Measurements from ENCODE around the gene DACT3. TPM values are rescaled to one million over a fixed set of nuclear protein-coding genes. Genes with fewer than 3 reads are reported as not detected.

Gene DACT3
- total RNA-seq, 1 donor from 2014 or later, result 10.0 TPM

GRCh38 chr19:46692918-46693722 is 32.1 kb upstream of the DACT3 start:
- Histone ChIP-seq H3K27me3 (no peaks in the 10 kb centered on the region), H3K9me3 (no peaks in the 10 kb centered on the region), H3K27ac (no peak overlapping the region), H3K4me1 (peaks cover 4% of the 10 kb centered on the region), H3K4me3 (no peak overlapping the region), H3K36me3 (peaks cover 89% of the 10 kb centered on the region)
- ATAC-seq (no peak), DNase-seq (no peak)
- intact Hi-C loops (cut with DNase I), result no loop called here
- TF ChIP-seq, protein P1, sequence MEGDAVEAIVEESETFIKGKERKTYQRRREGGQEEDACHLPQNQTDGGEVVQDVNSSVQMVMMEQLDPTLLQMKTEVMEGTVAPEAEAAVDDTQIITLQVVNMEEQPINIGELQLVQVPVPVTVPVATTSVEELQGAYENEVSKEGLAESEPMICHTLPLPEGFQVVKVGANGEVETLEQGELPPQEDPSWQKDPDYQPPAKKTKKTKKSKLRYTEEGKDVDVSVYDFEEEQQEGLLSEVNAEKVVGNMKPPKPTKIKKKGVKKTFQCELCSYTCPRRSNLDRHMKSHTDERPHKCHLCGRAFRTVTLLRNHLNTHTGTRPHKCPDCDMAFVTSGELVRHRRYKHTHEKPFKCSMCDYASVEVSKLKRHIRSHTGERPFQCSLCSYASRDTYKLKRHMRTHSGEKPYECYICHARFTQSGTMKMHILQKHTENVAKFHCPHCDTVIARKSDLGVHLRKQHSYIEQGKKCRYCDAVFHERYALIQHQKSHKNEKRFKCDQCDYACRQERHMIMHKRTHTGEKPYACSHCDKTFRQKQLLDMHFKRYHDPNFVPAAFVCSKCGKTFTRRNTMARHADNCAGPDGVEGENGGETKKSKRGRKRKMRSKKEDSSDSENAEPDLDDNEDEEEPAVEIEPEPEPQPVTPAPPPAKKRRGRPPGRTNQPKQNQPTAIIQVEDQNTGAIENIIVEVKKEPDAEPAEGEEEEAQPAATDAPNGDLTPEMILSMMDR (IDR thresholded peaks at IDR 0.05), result no peak

GRCh38 chr19:46691948-46692347 is 31.0 kb upstream of the DACT3 start:
- TF ChIP-seq, protein P1 (IDR thresholded peaks at IDR 0.05), result no peak
- no peak for ATAC-seq
- intact Hi-C loops (cut with DNase I), result no loop called here
- no peak overlapping the region for H3K27ac ChIP-seq
- DNase-seq, result no peak
- H3K4me3 ChIP-seq, result no peak overlapping the region
- H3K36me3 ChIP-seq, result peaks cover 100% of the 10 kb centered on the region
- H3K27me3 ChIP-seq, result no peaks in the 10 kb centered on the region
- no peaks in the 10 kb centered on the region for H3K9me3 ChIP-seq
- no peaks in the 10 kb centered on the region for H3K4me1 ChIP-seq

DNA sequence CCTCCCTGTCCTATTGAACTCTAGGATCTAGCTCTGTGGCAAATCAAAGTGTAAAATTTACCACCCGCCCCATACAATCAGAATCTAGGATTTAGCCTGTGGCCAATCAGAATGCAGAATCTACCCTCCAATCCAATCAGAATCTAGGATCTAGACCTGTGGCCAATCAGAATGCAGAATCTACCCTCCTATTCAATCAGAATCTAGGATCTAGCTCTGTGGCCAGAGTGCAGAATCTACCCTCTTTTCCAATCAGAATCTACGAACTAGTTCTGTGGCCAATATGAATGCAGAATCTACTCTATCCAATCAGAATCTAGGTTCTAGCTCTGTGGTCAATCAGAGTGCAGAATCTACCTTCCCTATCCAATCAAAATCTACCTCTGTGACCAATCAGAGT is 30.1 kb upstream of the DACT3 start:
- DNase-seq (no peak), ATAC-seq (no peak)
- no peak overlapping the region for H3K27ac ChIP-seq
- TF ChIP-seq, protein P1 (IDR thresholded peaks at IDR 0.05), result no peak
- H3K36me3 ChIP-seq, result peaks cover 100% of the 10 kb centered on the region
- H3K27me3 ChIP-seq, result no peaks in the 10 kb centered on the region
- H3K4me3 ChIP-seq, result no peak overlapping the region
- no peaks in the 10 kb centered on the region for H3K4me1 ChIP-seq
- intact Hi-C loops (cut with DNase I), result no loop called here
- H3K9me3 ChIP-seq, result no peaks in the 10 kb centered on the region

DNA sequence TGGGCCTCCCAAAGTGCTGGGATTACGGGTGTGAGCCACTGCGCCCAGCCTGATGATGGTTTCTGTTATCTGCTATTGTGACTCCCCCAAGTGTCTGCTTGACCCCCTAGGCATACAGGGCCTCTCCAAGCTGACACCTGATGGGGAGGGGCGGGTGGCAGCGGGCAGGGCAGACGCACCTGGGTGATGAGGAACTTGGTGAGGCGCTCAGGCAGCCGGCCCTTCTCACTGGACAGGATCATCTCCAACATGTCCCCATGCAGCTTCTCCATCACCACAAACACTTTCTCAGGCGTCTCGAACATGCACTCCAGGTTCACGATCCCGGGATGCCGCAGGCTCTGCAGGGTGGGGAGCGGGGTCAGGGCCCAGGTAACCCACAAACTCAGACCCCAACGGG is 28.4 kb upstream of the DACT3 start:
- no peaks in the 10 kb centered on the region for H3K4me1 ChIP-seq
- ATAC-seq (no peak), DNase-seq (no peak)
- TF ChIP-seq, protein P1 (IDR thresholded peaks at IDR 0.05), result no peak
- H3K36me3 ChIP-seq, result peaks cover 100% of the 10 kb centered on the region
- H3K27me3 ChIP-seq, result no peaks in the 10 kb centered on the region
- intact Hi-C loops (cut with DNase I), result no loop called here
- no peaks in the 10 kb centered on the region for H3K9me3 ChIP-seq
- H3K27ac ChIP-seq, result no peak overlapping the region
- H3K4me3 ChIP-seq, result no peak overlapping the region

- Histone ChIP-seq H3K36me3 (peaks cover 100% of the 10 kb centered on the region), H3K27ac (no peak overlapping the region), H3K4me1 (no peaks in the 10 kb centered on the region), H3K4me3 (no peak overlapping the region), H3K27me3 (no peaks in the 10 kb centered on the region), H3K9me3 (no peaks in the 10 kb centered on the region)
- DNase-seq, result no peak
- TF ChIP-seq, protein P1 (IDR thresholded peaks at IDR 0.05), result no peak
- ATAC-seq, result no peak
- intact Hi-C loops (cut with DNase I), result no loop called here
These were observed 26.6 kb upstream of the DACT3 start for GRCh38 chr19:46687438-46688145.

Data from upper lobe of right lung (tissue), 1 donor.